ENCODE results near the gene SIM2. TPM values are rescaled to one million over a fixed set of nuclear protein-coding genes. Genes with fewer than 3 reads are reported as not detected.
A peak's percentile ranks its signal among the peaks of the same experiment; 100 is the strongest.

The SIM2 gene
- total RNA-seq, 4 donors from 2014 or later: not detected

DNA sequence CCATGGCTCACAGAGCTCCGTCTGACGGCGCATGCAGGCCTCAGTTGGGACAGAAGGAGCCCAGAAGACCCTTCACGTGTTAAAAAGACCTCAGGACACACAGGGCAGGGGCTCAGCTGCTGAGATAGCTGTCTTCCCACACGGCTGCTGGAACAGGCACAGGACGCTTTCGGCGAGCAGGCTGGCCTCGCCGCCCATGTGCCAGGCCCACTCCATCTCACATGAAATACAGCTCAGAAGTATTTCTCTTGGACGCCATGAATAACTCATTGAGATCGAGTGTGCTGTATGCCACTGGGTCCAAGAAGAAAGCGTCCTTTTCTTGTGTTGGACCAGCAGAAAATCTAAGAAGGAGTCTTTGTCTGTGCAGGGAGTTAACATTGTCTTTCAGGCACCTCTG lies 69.6 kb downstream of the SIM2 start:
- no peak overlapping the region for H3K27ac ChIP-seq
- H3K9me3 ChIP-seq: no peaks in the 10 kb centered on the region
- TF ChIP-seq, protein P1, sequence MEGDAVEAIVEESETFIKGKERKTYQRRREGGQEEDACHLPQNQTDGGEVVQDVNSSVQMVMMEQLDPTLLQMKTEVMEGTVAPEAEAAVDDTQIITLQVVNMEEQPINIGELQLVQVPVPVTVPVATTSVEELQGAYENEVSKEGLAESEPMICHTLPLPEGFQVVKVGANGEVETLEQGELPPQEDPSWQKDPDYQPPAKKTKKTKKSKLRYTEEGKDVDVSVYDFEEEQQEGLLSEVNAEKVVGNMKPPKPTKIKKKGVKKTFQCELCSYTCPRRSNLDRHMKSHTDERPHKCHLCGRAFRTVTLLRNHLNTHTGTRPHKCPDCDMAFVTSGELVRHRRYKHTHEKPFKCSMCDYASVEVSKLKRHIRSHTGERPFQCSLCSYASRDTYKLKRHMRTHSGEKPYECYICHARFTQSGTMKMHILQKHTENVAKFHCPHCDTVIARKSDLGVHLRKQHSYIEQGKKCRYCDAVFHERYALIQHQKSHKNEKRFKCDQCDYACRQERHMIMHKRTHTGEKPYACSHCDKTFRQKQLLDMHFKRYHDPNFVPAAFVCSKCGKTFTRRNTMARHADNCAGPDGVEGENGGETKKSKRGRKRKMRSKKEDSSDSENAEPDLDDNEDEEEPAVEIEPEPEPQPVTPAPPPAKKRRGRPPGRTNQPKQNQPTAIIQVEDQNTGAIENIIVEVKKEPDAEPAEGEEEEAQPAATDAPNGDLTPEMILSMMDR (IDR thresholded peaks at IDR 0.05): no peak
- no peak for TF ChIP-seq POLR2A (IDR thresholded peaks at IDR 0.05)
- H3K4me3 ChIP-seq: no peak overlapping the region
- no peak for DNase-seq
- H3K4me1 ChIP-seq: peaks cover 0 to 5% (median 0%) of the 10 kb centered on the region in 4 donors
- H3K36me3 ChIP-seq: no peaks in the 10 kb centered on the region
- H3K27me3 ChIP-seq: no peaks in the 10 kb centered on the region

DNA sequence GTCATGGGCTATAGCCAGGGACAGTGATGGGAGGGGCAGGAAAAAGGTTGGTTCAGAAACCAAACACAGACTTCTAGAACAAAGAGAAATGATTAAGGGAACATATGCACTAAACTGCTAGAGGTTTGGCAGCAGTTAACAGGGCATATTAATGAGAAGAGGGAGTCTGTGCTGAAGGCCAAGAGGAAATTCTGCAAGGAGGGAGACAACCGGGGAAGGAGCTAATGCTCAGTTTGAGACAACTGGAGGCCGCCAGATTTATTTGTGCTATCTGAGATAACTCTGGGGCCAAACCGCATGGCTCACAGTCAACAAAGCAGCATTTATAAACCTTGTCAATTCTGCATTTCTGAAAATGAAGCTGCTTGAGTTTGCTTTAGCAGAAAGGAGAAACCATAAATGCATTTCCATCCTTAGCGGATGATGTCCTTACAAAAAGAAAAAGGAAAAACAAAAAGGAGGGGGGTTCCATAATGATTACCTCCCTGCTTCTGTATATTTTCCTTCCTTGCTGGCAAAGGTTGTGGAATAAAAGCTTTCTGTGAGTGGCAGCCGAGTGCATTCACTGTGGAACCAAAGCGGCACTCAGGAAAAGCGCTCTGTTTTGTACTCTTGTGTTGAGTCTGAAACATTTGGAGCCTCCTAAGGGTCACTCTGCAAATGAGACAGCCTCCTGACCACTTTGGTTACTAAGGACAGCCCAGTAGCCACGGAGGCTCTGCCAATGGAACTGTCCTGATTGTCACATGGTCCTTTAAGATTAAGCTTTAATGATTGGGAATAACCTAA lies 70.3 kb downstream of the SIM2 start:
- no peaks in the 10 kb centered on the region for H3K36me3 ChIP-seq
- no peaks in the 10 kb centered on the region for H3K9me3 ChIP-seq
- DNase-seq: no peak
- TF ChIP-seq, protein P1 (IDR thresholded peaks at IDR 0.05): no peak
- no peak for TF ChIP-seq POLR2A (IDR thresholded peaks at IDR 0.05)
- no peak overlapping the region for H3K4me3 ChIP-seq
- H3K4me1 ChIP-seq: peaks cover 0 to 5% (median 0%) of the 10 kb centered on the region in 4 donors
- H3K27ac ChIP-seq: no peak overlapping the region
- H3K27me3 ChIP-seq: no peaks in the 10 kb centered on the region

DNA sequence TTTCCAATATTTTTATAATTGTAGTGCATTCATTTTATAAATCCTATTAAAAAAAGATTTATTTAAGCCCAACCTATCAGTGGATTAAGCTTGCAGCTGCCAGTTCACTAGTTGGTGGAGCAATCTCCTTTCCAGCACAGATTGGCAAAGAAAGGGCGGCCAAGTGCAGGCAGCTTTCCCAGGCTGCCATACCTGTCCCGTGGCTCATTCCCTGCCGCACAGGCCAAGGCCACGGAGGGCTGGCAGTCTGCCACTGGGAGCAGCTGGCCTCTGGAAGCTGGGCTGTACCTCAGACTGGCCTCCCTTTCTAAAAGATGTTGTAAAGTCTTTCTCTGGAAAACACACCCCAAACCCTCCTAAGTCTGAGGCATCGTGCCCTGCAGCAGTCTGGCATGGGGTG lies 74.2 kb downstream of the SIM2 start:
- Histone ChIP-seq H3K4me3 (no peak overlapping the region), H3K27ac (no peak overlapping the region), H3K9me3 (no peaks in the 10 kb centered on the region), H3K27me3 (no peaks in the 10 kb centered on the region), H3K36me3 (no peaks in the 10 kb centered on the region), H3K4me1 (peaks cover 0 to 5% (median 0%) of the 10 kb centered on the region in 4 donors)
- DNase-seq: peak in 2 of 3 donors; percentile 76 to 82
- TF ChIP-seq, protein P1 (IDR thresholded peaks at IDR 0.05): no peak
- TF ChIP-seq POLR2A (IDR thresholded peaks at IDR 0.05): no peak

DNA sequence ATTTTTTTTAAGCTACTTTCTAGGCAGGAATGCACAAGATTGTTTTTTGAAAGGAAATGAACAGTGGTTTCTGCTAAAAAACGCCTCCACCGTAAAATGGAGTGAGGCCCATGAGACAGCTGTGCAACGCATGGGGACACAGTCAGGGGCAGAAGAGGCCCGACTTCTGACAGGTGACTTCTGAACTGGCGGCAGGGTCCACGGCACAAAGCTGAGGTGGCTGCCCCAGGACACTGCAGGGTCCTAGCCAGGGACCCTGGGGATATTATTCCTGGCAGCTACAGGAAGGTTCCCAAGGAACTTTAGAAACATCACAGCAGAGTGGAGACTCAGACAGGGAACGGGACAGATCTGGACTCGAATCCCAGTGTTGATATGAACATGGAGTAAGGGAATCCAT lies 75.1 kb downstream of the SIM2 start:
- no peak overlapping the region for H3K27ac ChIP-seq
- no peaks in the 10 kb centered on the region for H3K36me3 ChIP-seq
- no peak for DNase-seq

DNA sequence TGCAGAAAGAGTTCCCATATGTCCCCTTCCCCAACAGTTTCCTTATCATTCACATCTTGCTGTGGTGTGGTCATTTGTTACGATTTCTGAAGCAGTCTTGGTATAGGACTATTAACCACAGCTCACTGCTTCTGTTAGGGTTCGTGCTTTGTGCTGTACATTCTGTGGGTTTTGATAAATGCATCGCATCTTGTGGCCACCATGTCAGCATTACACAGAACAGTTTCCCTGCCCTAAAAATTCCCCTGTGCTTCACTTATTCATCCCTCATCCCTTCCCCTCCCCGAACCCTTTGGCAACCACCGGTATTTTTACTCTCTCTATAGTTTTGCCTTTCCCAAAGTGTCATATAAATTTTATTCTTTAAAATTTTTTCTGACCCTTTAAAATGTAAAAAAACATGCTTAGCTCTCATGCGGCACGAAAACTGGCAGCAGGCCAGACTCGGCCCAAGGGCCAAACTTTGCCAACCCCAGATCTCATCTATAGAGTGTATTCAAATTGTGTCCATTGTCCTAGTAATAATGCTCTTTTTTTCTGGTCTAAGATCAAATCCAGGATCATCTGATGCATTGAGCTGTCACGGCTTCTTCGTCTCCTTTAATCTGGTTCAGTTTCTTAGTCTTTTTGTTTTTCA lies 78.2 kb downstream of the SIM2 start:
- TF ChIP-seq, protein P1 (IDR thresholded peaks at IDR 0.05): no peak
- no peak for TF ChIP-seq POLR2A (IDR thresholded peaks at IDR 0.05)
- Histone ChIP-seq H3K9me3 (no peaks in the 10 kb centered on the region), H3K36me3 (no peaks in the 10 kb centered on the region), H3K4me3 (no peak overlapping the region), H3K27ac (no peak overlapping the region), H3K27me3 (no peaks in the 10 kb centered on the region), H3K4me1 (no peaks in the 10 kb centered on the region)
- no peak for DNase-seq

More for the DNA sequence above, 75.1 kb downstream of the SIM2 start:
- TF ChIP-seq POLR2A (IDR thresholded peaks at IDR 0.05): no peak
- Histone ChIP-seq H3K4me1 (peaks cover 0 to 5% (median 0%) of the 10 kb centered on the region in 4 donors), H3K4me3 (no peak overlapping the region), H3K9me3 (no peaks in the 10 kb centered on the region), H3K27me3 (no peaks in the 10 kb centered on the region)

DNA sequence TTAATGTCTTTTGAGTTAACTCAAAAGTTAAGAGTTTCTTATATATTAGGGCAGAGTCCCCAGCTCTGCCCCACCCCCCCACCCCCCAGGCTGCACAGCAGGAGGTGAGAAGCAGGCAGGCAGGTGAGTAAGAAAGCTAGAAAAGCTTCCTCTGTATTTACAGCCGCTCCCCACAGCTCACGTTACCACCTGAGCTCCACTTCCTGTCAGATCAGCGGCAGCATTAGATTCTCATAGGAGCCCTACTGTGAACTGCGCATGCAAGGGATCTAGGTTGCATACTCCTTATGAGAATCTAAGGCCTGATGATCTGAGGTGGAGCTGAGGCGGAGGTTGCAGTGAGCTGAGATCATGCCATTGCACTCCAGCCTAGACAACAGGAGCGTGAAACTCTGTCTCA lies 81.9 kb downstream of the SIM2 start:
- H3K27me3 ChIP-seq: no peaks in the 10 kb centered on the region
- no peaks in the 10 kb centered on the region for H3K36me3 ChIP-seq
- H3K27ac ChIP-seq: no peak overlapping the region
- no peak for DNase-seq
- no peak overlapping the region for H3K4me3 ChIP-seq
- TF ChIP-seq, protein P1 (IDR thresholded peaks at IDR 0.05): no peak
- TF ChIP-seq POLR2A (IDR thresholded peaks at IDR 0.05): no peak
- no peaks in the 10 kb centered on the region for H3K9me3 ChIP-seq
- H3K4me1 ChIP-seq: no peaks in the 10 kb centered on the region
